HEK293 (cell line): Measurements from ENCODE around the gene SSPN.
A peak's percentile ranks its signal among the peaks of the same experiment; 100 is the strongest.

Experiments
- CTCF ChIA-PET: fragments of 350-600 bp; formaldehyde crosslinking; extraction: SDS; loops from one replicate; lab custom pipeline; 2021; ENCODE audit warnings: antibody characterized with exemption; lab: Yijun Ruan, JAX
- POLR2A ChIA-PET: fragments of 300-600 bp; formaldehyde crosslinking; extraction: SDS; loops from one replicate; lab custom pipeline; 2020; ENCODE audit warnings: antibody characterized with exemption, inconsistent platforms; lab: Yijun Ruan, JAX
- H3K27ac ChIP-seq: fragments of 200-500 bp; sonication (Bioruptor generic); 2 replicates; pipeline ENCODE4 v1.5.1; 2014; ENCODE audit warnings: low read depth, low read length, control low read depth, inconsistent platforms; ENCODE audit errors: extremely low read depth
- H3K36me3 ChIP-seq, 2 experiments: fragments of 200-500 bp in 1 of 2; sonication (Bioruptor generic) in 1 of 2; 1 replicate in 1 of 2; 2 replicates in 1 of 2; pipeline ENCODE4 v1.5.1; 2014 to 2017; ENCODE audit warnings: inconsistent platforms in 2 of 2, low read length in 2 of 2; ENCODE audit not compliant: control insufficient read depth in 2 of 2, insufficient read depth in 1 of 2
- H3K4me1 ChIP-seq: fragments of 200-500 bp; sonication (Bioruptor generic); 2 replicates; pipeline ENCODE4 v1.5.1; 2014; ENCODE audit warnings: mild to moderate bottlenecking, low read length, inconsistent platforms; ENCODE audit not compliant: control insufficient read depth, insufficient read depth
- H3K4me3 ChIP-seq: 2 replicates; pipeline ENCODE4 v1.5.1; 2011; ENCODE audit warnings: low read depth, mild to moderate bottlenecking, control low read depth, low read length, moderate library complexity
- H3K9me3 ChIP-seq: fragments of 200-500 bp; sonication (Bioruptor generic); 2 replicates; pipeline ENCODE4 v1.5.1; 2014; ENCODE audit warnings: low read depth, low read length, inconsistent platforms; ENCODE audit not compliant: control insufficient read depth, insufficient read depth
- FEZF1 ChIP-seq: fragments of 450-650 bp; formaldehyde crosslinking; IDR thresholded peaks from 2 replicates; pipeline ENCODE4 v1.5.1; 2016; ENCODE audit warnings: missing biosample characterization, missing genetic modification characterization
- GFI1B ChIP-seq: fragments of 450-650 bp; formaldehyde crosslinking; IDR thresholded peaks from 2 replicates; pipeline ENCODE4 v1.5.1; 2016; ENCODE audit warnings: missing biosample characterization, missing genetic modification characterization
- KLF9 ChIP-seq: fragments of 450-650 bp; formaldehyde crosslinking; IDR thresholded peaks from 2 replicates; pipeline ENCODE4 v1.5.1; 2016; ENCODE audit warnings: missing biosample characterization, missing genetic modification characterization, low read depth
- MYNN ChIP-seq: fragments of 450-650 bp; formaldehyde crosslinking; IDR thresholded peaks from 2 replicates; pipeline ENCODE4 v1.5.1; 2016; ENCODE audit warnings: missing biosample characterization, missing genetic modification characterization, borderline replicate concordance
- TRIM28 ChIP-seq: IDR thresholded peaks from 2 replicates; pipeline ENCODE4 v1.6.1; 2011; ENCODE audit warnings: low read length, control low read depth, borderline replicate concordance
- ZNF16 ChIP-seq: fragments of 450-650 bp; formaldehyde crosslinking; IDR thresholded peaks from 2 replicates; pipeline ENCODE4 v1.5.1; 2016; ENCODE audit warnings: low read depth, missing biosample characterization, missing genetic modification characterization
- ZNF302 ChIP-seq: fragments of 450-650 bp; formaldehyde crosslinking; IDR thresholded peaks from 2 replicates; pipeline ENCODE4 v1.5.1; 2016; ENCODE audit warnings: missing biosample characterization, missing genetic modification characterization, low read depth
- ZNF324 ChIP-seq: fragments of 450-650 bp; formaldehyde crosslinking; IDR thresholded peaks from 2 replicates; pipeline ENCODE4 v1.5.1; 2016; ENCODE audit warnings: missing biosample characterization, missing genetic modification characterization
- ZNF341 ChIP-seq: fragments of 450-650 bp; formaldehyde crosslinking; IDR thresholded peaks from 2 replicates; pipeline ENCODE4; 2016; ENCODE audit warnings: low read depth, missing biosample characterization, missing genetic modification characterization
- ZNF37A ChIP-seq: fragments of 450-650 bp; IDR thresholded peaks from 2 replicates; pipeline ENCODE4 v1.5.1; 2018; ENCODE audit warnings: missing biosample characterization, missing genetic modification characterization
- ZNF404 ChIP-seq: fragments of 450-650 bp; formaldehyde crosslinking; IDR thresholded peaks from 2 replicates; pipeline ENCODE4 v1.5.1; 2017; ENCODE audit warnings: missing biosample characterization, missing genetic modification characterization
- ZNF621 ChIP-seq: fragments of 450-650 bp; formaldehyde crosslinking; IDR thresholded peaks from 2 replicates; pipeline ENCODE4 v1.5.1; 2017; ENCODE audit warnings: missing biosample characterization, missing genetic modification characterization
- ZNF658 ChIP-seq: fragments of 450-650 bp; formaldehyde crosslinking; IDR thresholded peaks from 2 replicates; pipeline ENCODE4; 2016; ENCODE audit warnings: missing biosample characterization, missing genetic modification characterization
- ZNF776 ChIP-seq: fragments of 450-650 bp; formaldehyde crosslinking; IDR thresholded peaks from 2 replicates; pipeline ENCODE4 v1.5.0; 2017; ENCODE audit warnings: missing biosample characterization, missing genetic modification characterization, borderline replicate concordance
- ZSCAN16 ChIP-seq: fragments of 450-650 bp; formaldehyde crosslinking; IDR thresholded peaks from 2 replicates; pipeline ENCODE4 v1.5.1; 2016; ENCODE audit warnings: missing biosample characterization, missing genetic modification characterization
- TF ChIP-seq, protein P1 (sequence below): fragments of 450-650 bp; formaldehyde crosslinking; IDR thresholded peaks from 2 replicates; pipeline ENCODE4 v1.5.1; 2016; ENCODE audit warnings: missing biosample characterization, missing genetic modification characterization, low read depth
- TF ChIP-seq, protein P2 (sequence below): fragments of 450-650 bp; formaldehyde crosslinking; IDR thresholded peaks from 2 replicates; pipeline ENCODE4 v1.5.1; 2016; ENCODE audit warnings: missing biosample characterization, missing genetic modification characterization
- TF ChIP-seq, protein P3 (sequence below): fragments of 450-650 bp; formaldehyde crosslinking; optimal IDR thresholded peaks from 2 replicates; pipeline ENCODE3; 2016; ENCODE audit warnings: missing biosample characterization, mild to moderate bottlenecking, missing genetic modification characterization
- TF ChIP-seq, protein P4 (sequence below): fragments of 450-650 bp; formaldehyde crosslinking; IDR thresholded peaks from 2 replicates; pipeline ENCODE4 v1.5.1; 2016; ENCODE audit warnings: missing biosample characterization, missing genetic modification characterization
- TF ChIP-seq, protein P5 (sequence below): fragments of 450-650 bp; formaldehyde crosslinking; IDR thresholded peaks from 2 replicates; pipeline ENCODE4 v1.5.1; 2016; ENCODE audit warnings: missing biosample characterization, missing genetic modification characterization

Gene SSPN

DNA sequence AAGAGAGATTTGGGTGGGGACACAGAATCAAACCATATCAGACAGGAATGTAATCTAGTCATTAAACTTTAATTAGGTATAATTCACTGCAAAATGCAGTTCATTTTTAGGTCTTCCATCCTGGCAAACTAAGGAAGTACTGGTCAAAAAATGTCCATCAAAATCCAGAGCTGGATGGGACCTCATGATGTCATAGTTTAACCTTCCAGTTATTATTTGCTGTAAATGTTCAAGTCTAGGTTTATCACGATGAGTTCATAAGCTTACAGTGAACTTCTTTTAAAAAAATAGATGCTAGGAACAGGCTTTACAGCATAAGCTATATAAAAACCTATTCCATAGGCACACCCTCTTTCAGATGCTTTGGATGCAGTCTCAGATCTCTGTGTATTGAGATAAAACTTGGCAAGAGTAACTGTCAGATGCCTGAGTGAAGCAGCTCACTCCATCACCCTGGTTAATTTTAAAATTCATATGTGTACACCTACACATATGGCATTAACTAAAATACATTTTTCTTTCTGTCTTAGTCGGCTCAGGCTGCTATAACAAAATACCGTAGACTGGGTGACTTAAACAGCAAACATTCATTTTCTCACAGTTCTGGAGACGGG lies 7.9 kb downstream of the SSPN start:
- no peak overlapping the region for H3K27ac ChIP-seq
- ChIA-PET POLR2A (no interaction called here), CTCF (interaction anchor here (0.7 kb wide), 1 partner anchor 211 kb away, joined by 3 read pairs; no protein-coding TSS in a partner anchor)
- no peak overlapping the region for H3K4me3 ChIP-seq
- no peaks in the 10 kb centered on the region for H3K9me3 ChIP-seq
- TF ChIP-seq ZNF404 = no peak
- TF ChIP-seq, protein P1, sequence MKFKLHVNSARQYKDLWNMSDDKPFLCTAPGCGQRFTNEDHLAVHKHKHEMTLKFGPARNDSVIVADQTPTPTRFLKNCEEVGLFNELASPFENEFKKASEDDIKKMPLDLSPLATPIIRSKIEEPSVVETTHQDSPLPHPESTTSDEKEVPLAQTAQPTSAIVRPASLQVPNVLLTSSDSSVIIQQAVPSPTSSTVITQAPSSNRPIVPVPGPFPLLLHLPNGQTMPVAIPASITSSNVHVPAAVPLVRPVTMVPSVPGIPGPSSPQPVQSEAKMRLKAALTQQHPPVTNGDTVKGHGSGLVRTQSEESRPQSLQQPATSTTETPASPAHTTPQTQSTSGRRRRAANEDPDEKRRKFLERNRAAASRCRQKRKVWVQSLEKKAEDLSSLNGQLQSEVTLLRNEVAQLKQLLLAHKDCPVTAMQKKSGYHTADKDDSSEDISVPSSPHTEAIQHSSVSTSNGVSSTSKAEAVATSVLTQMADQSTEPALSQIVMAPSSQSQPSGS (tag by site-specific recombination) = peak; percentile 75
- no peaks in the 10 kb centered on the region for H3K36me3 ChIP-seq
- no peaks in the 10 kb centered on the region for H3K4me1 ChIP-seq

DNA sequence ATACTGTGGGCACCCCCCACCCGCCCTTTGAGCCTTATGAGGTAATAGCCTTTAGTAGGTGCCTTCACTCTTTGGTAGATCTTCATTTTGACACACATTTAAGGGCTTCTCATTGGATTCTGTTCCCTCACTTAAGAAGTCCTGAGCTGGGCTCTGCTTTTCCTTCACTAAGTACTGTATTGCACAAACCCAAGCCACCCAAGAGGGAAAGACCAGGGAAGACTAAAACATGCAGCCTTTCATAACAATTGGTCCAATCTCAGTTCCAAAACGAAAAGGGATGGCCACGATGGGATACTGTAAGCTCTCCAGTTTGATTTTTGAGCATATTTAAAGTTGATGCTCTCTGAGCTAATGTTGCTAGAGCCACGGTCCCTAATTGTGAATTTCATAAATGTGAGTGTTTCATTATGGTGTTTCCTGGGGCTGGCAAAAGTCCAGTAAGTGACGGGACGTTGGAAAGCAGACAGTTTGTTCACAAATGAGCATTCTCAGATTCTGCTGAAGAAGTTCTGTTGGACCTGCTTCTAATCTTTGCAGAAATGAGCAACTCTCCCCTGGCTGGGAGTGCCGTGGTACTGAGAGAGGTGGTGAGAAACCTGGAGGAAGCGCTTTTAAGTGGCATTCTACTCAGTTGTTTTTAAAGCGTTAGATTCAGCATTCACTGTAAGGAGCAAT lies 9.4 kb downstream of the SSPN start:
- Histone ChIP-seq H3K36me3 (no peaks in the 10 kb centered on the region), H3K4me1 (no peaks in the 10 kb centered on the region), H3K9me3 (no peaks in the 10 kb centered on the region), H3K4me3 (no peak overlapping the region), H3K27ac (no peak overlapping the region)
- ChIA-PET CTCF (interaction anchor here (0.8 kb wide), 1 partner anchor 85 kb away, joined by 3 read pairs; no protein-coding TSS in a partner anchor), POLR2A (no interaction called here)
- TF ChIP-seq FEZF1 (no peak), TRIM28 (no peak), MYNN (tag by site-specific recombination) (no peak), ZNF621 (tag by site-specific recombination) (no peak), ZNF658 (tag by site-specific recombination) (no peak), ZNF37A (tag by site-specific recombination) (no peak), KLF9 (no peak), ZNF324 (tag by site-specific recombination) (no peak), ZNF302 (tag by site-specific recombination) (no peak), GFI1B (tag by site-specific recombination) (no peak), ZNF16 (no peak), ZNF776 (tag by site-specific recombination) (no peak), ZNF341 (tag by site-specific recombination) (no peak), ZSCAN16 (tag by site-specific recombination) (no peak)
- TF ChIP-seq, protein P1 (tag by site-specific recombination) = no peak
- TF ChIP-seq, protein P2, sequence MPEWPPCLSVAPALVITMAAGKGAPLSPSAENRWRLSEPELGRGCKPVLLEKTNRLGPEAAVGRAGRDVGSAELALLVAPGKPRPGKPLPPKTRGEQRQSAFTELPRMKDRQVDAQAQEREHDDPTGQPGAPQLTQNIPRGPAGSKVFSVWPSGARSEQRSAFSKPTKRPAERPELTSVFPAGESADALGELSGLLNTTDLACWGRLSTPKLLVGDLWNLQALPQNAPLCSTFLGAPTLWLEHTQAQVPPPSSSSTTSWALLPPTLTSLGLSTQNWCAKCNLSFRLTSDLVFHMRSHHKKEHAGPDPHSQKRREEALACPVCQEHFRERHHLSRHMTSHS = no peak
- TF ChIP-seq, protein P3, sequence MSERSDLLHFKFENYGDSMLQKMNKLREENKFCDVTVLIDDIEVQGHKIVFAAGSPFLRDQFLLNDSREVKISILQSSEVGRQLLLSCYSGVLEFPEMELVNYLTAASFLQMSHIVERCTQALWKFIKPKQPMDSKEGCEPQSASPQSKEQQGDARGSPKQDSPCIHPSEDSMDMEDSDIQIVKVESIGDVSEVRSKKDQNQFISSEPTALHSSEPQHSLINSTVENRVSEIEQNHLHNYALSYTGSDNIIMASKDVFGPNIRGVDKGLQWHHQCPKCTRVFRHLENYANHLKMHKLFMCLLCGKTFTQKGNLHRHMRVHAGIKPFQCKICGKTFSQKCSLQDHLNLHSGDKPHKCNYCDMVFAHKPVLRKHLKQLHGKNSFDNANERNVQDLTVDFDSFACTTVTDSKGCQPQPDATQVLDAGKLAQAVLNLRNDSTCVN (tag by site-specific recombination) = no peak
- TF ChIP-seq, protein P4, sequence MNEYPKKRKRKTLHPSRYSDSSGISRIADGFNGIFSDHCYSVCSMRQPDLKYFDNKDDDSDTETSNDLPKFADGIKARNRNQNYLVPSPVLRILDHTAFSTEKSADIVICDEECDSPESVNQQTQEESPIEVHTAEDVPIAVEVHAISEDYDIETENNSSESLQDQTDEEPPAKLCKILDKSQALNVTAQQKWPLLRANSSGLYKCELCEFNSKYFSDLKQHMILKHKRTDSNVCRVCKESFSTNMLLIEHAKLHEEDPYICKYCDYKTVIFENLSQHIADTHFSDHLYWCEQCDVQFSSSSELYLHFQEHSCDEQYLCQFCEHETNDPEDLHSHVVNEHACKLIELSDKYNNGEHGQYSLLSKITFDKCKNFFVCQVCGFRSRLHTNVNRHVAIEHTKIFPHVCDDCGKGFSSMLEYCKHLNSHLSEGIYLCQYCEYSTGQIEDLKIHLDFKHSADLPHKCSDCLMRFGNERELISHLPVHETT (tag by site-specific recombination) = no peak
- TF ChIP-seq, protein P5, sequence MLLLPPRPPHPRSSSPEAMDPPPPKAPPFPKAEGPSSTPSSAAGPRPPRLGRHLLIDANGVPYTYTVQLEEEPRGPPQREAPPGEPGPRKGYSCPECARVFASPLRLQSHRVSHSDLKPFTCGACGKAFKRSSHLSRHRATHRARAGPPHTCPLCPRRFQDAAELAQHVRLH (tag by site-specific recombination) = no peak
